A549 treated with DMSO at 1 μM for 4 hours (cell line): ENCODE data around the gene RILP. TPM values are rescaled to one million over a fixed set of nuclear protein-coding genes. Genes with fewer than 3 reads are reported as not detected.

Experiments
- total RNA-seq: library from RNA; stranded (reverse); fragments of 200-300 nt; extraction: Qiagen RNA extraction; gene quantifications from 5 replicates; pipeline ENCODE4 v1.2.3, GENCODE V29; 2022; ENCODE audit warnings: low read depth

Gene RILP
- total RNA-seq = 13.4 to 18.0 TPM (median 17.5 TPM) in 5 replicates

DNA sequence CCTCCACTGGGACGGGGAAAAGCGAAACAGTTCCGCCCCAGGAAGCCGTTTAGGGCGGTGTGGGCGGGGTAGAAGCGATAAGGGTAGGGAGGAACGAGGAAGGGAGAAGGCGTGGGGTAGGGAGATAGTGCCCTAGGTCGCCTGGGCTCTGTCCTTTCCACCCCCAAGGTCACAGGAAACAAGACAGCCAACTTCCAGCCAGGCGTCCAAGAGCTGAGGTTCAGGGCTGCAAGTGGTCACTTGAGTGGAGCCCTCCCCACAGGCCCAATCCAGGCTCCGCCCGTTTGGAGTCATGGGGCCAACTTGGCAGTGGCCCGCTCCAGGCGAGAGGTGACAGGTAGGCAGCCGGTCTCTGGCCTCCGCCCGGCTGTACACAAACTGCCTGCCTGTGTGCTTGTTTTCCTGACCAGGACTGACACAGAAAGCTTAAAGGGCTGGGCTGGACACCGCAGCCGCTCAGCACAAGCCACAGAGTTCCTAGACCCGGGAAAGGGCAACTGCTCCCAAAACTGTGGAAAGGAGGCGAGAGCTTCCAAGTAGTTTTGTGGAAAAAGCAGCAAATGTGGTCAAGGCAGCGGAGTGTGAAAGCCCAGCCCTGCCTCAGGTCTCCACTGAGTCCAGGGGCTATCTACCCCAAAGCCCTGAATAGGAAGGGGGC is at the start of gene RILP:
Gene RILP (minus strand): TSS at position 23 of the 658 bp plus-strand sequence. CDS start 62 bp downstream, outside the sequence.

GRCh38 chr17:1684378-1685189 is 34.9 kb upstream of the RILP start, which contains the start of gene PRPF8:
TSS of gene PRPF8 (minus strand) at chr17:1684867. CDS start at chr17:1684571, 296 bp downstream.

GRCh38 chr17:1645207-1646171 is 4.2 kb downstream of the RILP start, which contains the start of gene SCARF1:
TSS of gene SCARF1 (minus strand) at chr17:1645732. CDS start at chr17:1645697, 35 bp downstream.

GRCh38 chr17:1627982-1628855 is 21.4 kb downstream of the RILP start, which contains the start of gene SLC43A2:
TSS of gene SLC43A2 (minus strand) at chr17:1628834. CDS start at chr17:1627874, 960 bp downstream.

Other genes starting within 250 kb of the RILP start
- gene YWHAE, start 249.6 kb downstream of the RILP start, total RNA-seq = 565 to 1,004 TPM (median 594 TPM) in 5 replicates
- gene CRK, start 193.6 kb downstream of the RILP start, total RNA-seq = 75.7 to 89.3 TPM (median 83.2 TPM) in 5 replicates
- 116 to 144 TPM (median 135 TPM) in 5 replicates for gene MYO1C, start 157.2 kb downstream of the RILP start, total RNA-seq
- gene INPP5K, start 133.3 kb downstream of the RILP start, total RNA-seq = 23.1 to 26.6 TPM (median 25.3 TPM) in 5 replicates
- gene PITPNA, start 87.1 kb downstream of the RILP start, total RNA-seq = 60.8 to 70.1 TPM (median 65.9 TPM) in 5 replicates
- 6.0 to 8.2 TPM (median 7.1 TPM) in 5 replicates for gene SLC43A2, start 21.0 kb downstream of the RILP start, total RNA-seq
- gene SCARF1, start 4.1 kb downstream of the RILP start, total RNA-seq = 0.16 to 0.43 TPM (median 0.24 TPM) in 5 replicates
- gene PRPF8, start 35.0 kb upstream of the RILP start, total RNA-seq = 263 to 302 TPM (median 284 TPM) in 5 replicates
- gene TLCD2, start 60.5 kb upstream of the RILP start, total RNA-seq = 1.1 to 1.8 TPM (median 1.4 TPM) in 5 replicates
- 23.3 to 33.6 TPM (median 28.4 TPM) in 5 replicates for gene WDR81, start 74.8 kb upstream of the RILP start, total RNA-seq
- 1.6 to 2.3 TPM (median 1.8 TPM) in 5 replicates for gene SERPINF2, start 93.0 kb upstream of the RILP start, total RNA-seq
- 1.2 to 2.6 TPM (median 2.1 TPM) in 5 replicates for gene SERPINF1, start 112.2 kb upstream of the RILP start, total RNA-seq
- gene SMYD4, start 180.0 kb upstream of the RILP start, total RNA-seq = 8.0 to 11.2 TPM (median 10.1 TPM) in 5 replicates
- gene RPA1, start 180.1 kb upstream of the RILP start, total RNA-seq = 60.6 to 82.2 TPM (median 77.8 TPM) in 5 replicates